Measurements from ENCODE around the gene GLG1.

GRCh38 chr16:74499114-74499513 lies 107.8 kb downstream of the GLG1 start:
- no peak for TF ChIP-seq CTCF (conservative IDR thresholded peaks at IDR 0.05)
- TF ChIP-seq ZFX (IDR thresholded peaks at IDR 0.05) = no peak
